ENCODE data around the gene ATP8A1. TPM values are rescaled to one million over a fixed set of nuclear protein-coding genes. Genes with fewer than 3 reads are reported as not detected.

ATP8A1 gene
- total and polyA plus RNA-seq, 2 of the 4 experiments (the other 2 are of a cell fraction) = 0.12 to 0.36 TPM

DNA sequence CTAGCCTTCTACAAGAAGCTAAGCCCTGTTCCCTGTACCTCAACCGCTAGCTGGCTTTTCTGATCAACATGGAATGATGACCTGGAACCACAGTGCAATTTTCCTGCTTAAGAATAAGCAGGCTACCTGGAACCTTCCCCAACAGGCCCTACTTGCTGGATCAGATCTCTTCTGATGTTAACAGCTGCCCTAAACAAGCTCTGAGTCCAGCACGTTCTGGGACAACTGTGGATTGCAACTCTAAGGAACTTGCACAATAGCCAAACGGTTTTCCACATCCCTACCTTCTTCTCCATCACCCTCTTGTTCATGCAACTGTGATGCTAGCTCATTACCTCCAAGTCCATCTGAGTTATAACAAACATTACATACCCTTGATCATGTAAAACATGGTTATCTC, 19.8 kb downstream of the ATP8A1 start:
- H3K9ac ChIP-seq (ENCODE audit: low read depth, low read length) = no peak overlapping the region
- no peak overlapping the region for H3K4ac ChIP-seq (ENCODE audit: low read depth, low read length)
- DNase-seq = no peak
- in situ Hi-C loops (cut with MboI; ENCODE audit: low sequenced_read_pairs) = no loop called here
- ChIA-PET POLR2A (ENCODE audit: unreplicated experiment) (no interaction called here), CTCF (interaction anchor here (0.7 to 1.2 kb wide), 2 partner anchors 10 to 14 kb away, joined by 3 read pairs; no protein-coding TSS in a partner anchor)
- no peaks in the 10 kb centered on the region for H3K36me3 ChIP-seq (ENCODE audit: control insufficient read depth, insufficient read depth, low read length)
- no TSS peak for BruUV-seq (replicated peaks)
- H4K91ac ChIP-seq (ENCODE audit: insufficient read depth, low read depth, low read length) = no peak overlapping the region
- intact Hi-C loops (cut with micrococcal nuclease) = no loop called here
- no CpG with 5 or more reads among the region's 3 CpGs for WGBS, 2 experiments (ENCODE audit: extremely low coverage in 2 of 2, insufficient read length in 1 of 2)
- H4K8ac ChIP-seq (ENCODE audit: low read depth in 2 of 2, low read length in 2 of 2) = no peak overlapping the region
- H3K27ac ChIP-seq (ENCODE audit: insufficient read depth, low read length) = no peak overlapping the region
- H3K18ac ChIP-seq (ENCODE audit: low read depth, low read length) = no peak overlapping the region
- no peak overlapping the region for H2BK5ac ChIP-seq (ENCODE audit: low read depth, low read length, poor library complexity, severe bottlenecking)
- H2BK20ac ChIP-seq (ENCODE audit: low read depth, low read length) = no peak overlapping the region
- no peak overlapping the region for H3K4me2 ChIP-seq (ENCODE audit: low read depth, low read length)
- dilution Hi-C loops (cut with HindIII; ENCODE audit: low sequenced_read_pairs, unreplicated experiment) = no loop called here
- no peaks in the 10 kb centered on the region for H4K20me1 ChIP-seq (ENCODE audit: insufficient read depth, low read length)
- no peak overlapping the region for H3K56ac ChIP-seq (ENCODE audit: extremely low read depth, insufficient read depth, low read length)
- H3K14ac ChIP-seq (replicated peaks; ENCODE audit: low read depth, low read length) = no peak overlapping the region
- TF ChIP-seq CEBPB (IDR thresholded peaks at IDR 0.05; ENCODE audit: low read depth, low read length) (no peak), FOS (IDR thresholded peaks at IDR 0.05; ENCODE audit: low read depth, low read length) (no peak), CHD1 (IDR thresholded peaks at IDR 0.05; ENCODE audit: low read depth, low read length) (no peak), MXI1 (IDR thresholded peaks at IDR 0.05; ENCODE audit: borderline replicate concordance, low read depth, low read length) (no peak), NFE2L2 (IDR thresholded peaks at IDR 0.05; ENCODE audit: low read depth, low read length) (no peak), POLR2A (IDR thresholded peaks at IDR 0.05; ENCODE audit: low read depth, low read length) (no peak), MAFK (IDR thresholded peaks at IDR 0.05; ENCODE audit: low read depth, low read length) (no peak), RAD21 (IDR thresholded peaks at IDR 0.05; ENCODE audit: low read length) (no peak), RCOR1 (IDR thresholded peaks at IDR 0.05; ENCODE audit: insufficient replicate concordance, low read length) (no peak), SMC3 (IDR thresholded peaks at IDR 0.05; ENCODE audit: low read depth, low read length) (no peak)
- TF ChIP-seq, protein P1, sequence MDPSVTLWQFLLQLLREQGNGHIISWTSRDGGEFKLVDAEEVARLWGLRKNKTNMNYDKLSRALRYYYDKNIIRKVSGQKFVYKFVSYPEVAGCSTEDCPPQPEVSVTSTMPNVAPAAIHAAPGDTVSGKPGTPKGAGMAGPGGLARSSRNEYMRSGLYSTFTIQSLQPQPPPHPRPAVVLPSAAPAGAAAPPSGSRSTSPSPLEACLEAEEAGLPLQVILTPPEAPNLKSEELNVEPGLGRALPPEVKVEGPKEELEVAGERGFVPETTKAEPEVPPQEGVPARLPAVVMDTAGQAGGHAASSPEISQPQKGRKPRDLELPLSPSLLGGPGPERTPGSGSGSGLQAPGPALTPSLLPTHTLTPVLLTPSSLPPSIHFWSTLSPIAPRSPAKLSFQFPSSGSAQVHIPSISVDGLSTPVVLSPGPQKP (IDR thresholded peaks at IDR 0.05; ENCODE audit: borderline replicate concordance, low read depth, low read length) = no peak
- TF ChIP-seq, protein P2, sequence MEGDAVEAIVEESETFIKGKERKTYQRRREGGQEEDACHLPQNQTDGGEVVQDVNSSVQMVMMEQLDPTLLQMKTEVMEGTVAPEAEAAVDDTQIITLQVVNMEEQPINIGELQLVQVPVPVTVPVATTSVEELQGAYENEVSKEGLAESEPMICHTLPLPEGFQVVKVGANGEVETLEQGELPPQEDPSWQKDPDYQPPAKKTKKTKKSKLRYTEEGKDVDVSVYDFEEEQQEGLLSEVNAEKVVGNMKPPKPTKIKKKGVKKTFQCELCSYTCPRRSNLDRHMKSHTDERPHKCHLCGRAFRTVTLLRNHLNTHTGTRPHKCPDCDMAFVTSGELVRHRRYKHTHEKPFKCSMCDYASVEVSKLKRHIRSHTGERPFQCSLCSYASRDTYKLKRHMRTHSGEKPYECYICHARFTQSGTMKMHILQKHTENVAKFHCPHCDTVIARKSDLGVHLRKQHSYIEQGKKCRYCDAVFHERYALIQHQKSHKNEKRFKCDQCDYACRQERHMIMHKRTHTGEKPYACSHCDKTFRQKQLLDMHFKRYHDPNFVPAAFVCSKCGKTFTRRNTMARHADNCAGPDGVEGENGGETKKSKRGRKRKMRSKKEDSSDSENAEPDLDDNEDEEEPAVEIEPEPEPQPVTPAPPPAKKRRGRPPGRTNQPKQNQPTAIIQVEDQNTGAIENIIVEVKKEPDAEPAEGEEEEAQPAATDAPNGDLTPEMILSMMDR (conservative IDR thresholded peaks at IDR 0.05; ENCODE audit: low read depth, low read length) = no peak
- TF ChIP-seq, protein P3, sequence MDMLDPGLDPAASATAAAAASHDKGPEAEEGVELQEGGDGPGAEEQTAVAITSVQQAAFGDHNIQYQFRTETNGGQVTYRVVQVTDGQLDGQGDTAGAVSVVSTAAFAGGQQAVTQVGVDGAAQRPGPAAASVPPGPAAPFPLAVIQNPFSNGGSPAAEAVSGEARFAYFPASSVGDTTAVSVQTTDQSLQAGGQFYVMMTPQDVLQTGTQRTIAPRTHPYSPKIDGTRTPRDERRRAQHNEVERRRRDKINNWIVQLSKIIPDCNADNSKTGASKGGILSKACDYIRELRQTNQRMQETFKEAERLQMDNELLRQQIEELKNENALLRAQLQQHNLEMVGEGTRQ (IDR thresholded peaks at IDR 0.05; ENCODE audit: low read depth, low read length) = no peak
- no peaks in the 10 kb centered on the region for H3K79me1 ChIP-seq (ENCODE audit: low read depth in 1 of 2, low read length in 2 of 2)
- no peak overlapping the region for H3K4me3 ChIP-seq (ENCODE audit: insufficient read depth, low read depth, low read length)
- no peak overlapping the region for H2AFZ ChIP-seq (replicated peaks; ENCODE audit: low read length, poor library complexity)
- H2BK120ac ChIP-seq (ENCODE audit: low read depth, low read length) = no peak overlapping the region
- no peaks in the 10 kb centered on the region for H3K4me1 ChIP-seq (ENCODE audit: control insufficient read depth, insufficient read depth, low read length)
- H2AK5ac ChIP-seq (ENCODE audit: low read depth, low read length) = no peak overlapping the region
- H3K9me1 ChIP-seq (ENCODE audit: insufficient read depth, low read length) = no peaks in the 10 kb centered on the region
- no peak overlapping the region for H3K23ac ChIP-seq (ENCODE audit: low read depth, low read length)
- no peak overlapping the region for H2BK15ac ChIP-seq (ENCODE audit: low read depth, low read length)
- no peaks in the 10 kb centered on the region for H3K27me3 ChIP-seq (ENCODE audit: control insufficient read depth, insufficient read depth, low read length)
- no peak overlapping the region for H2AK9ac ChIP-seq (replicated peaks; ENCODE audit: low read depth, low read length, poor library complexity)
- ATAC-seq (ENCODE audit: low read depth) = no peak
- no peaks in the 10 kb centered on the region for H3K9me3 ChIP-seq (ENCODE audit: control insufficient read depth, insufficient read depth, low read length)
- no peak overlapping the region for H4K5ac ChIP-seq (ENCODE audit: low read depth, low read length)

Data from IMR-90 (cell line).